ENCODE data around the gene CCDC88C. TPM values are rescaled to one million over a fixed set of nuclear protein-coding genes. Genes with fewer than 3 reads are reported as not detected.
A peak's percentile ranks its signal among the peaks of the same experiment; 100 is the strongest.

CCDC88C gene
- total RNA-seq, 2 donors from 2014 or later: 103 to 111 TPM

GRCh38 chr14:91261986-91262549, 155.6 kb downstream of the CCDC88C start:
- Mint-ChIP-seq H3K4me1 (ENCODE audit: low read depth) (peaks cover 77% of the 10 kb centered on the region), H3K4me3 (no peak overlapping the region), H3K27ac (no peak overlapping the region), H3K27me3 (ENCODE audit: low read depth) (no peaks in the 10 kb centered on the region), H3K9me3 (no peaks in the 10 kb centered on the region), H3K36me3 (ENCODE audit: insufficient read depth in 2 of 2) (no peaks in the 10 kb centered on the region)
- no peak for DNase-seq
- ATAC-seq (replicated peaks in 1 of 2): no peak

GRCh38 chr14:91261115-91261514, 156.5 kb downstream of the CCDC88C start:
- peak; percentile 46 to 65 for DNase-seq
- H3K9me3 Mint-ChIP-seq: no peaks in the 10 kb centered on the region
- peak; percentile 70 to 81 for ATAC-seq (replicated peaks in 1 of 2)
- H3K27ac Mint-ChIP-seq: peak overlapping the region; percentile 29
- no peak overlapping the region for H3K4me3 Mint-ChIP-seq
- H3K36me3 Mint-ChIP-seq (ENCODE audit: insufficient read depth in 2 of 2): no peaks in the 10 kb centered on the region
- H3K27me3 Mint-ChIP-seq (ENCODE audit: low read depth): no peaks in the 10 kb centered on the region
- peaks cover 86% of the 10 kb centered on the region for H3K4me1 Mint-ChIP-seq (ENCODE audit: low read depth)

GRCh38 chr14:91258876-91259275, 158.7 kb downstream of the CCDC88C start:
- no peak overlapping the region for H3K4me3 Mint-ChIP-seq
- H3K27me3 Mint-ChIP-seq (ENCODE audit: low read depth): no peaks in the 10 kb centered on the region
- no peaks in the 10 kb centered on the region for H3K9me3 Mint-ChIP-seq
- peak overlapping the region; percentile 18 for H3K27ac Mint-ChIP-seq
- peaks cover 86% of the 10 kb centered on the region for H3K4me1 Mint-ChIP-seq (ENCODE audit: low read depth)
- H3K36me3 Mint-ChIP-seq (ENCODE audit: insufficient read depth in 2 of 2): no peaks in the 10 kb centered on the region
- no peak for DNase-seq
- no peak for ATAC-seq (replicated peaks in 1 of 2)

GRCh38 chr14:91258011-91258618, 159.5 kb downstream of the CCDC88C start:
- peaks cover 80% of the 10 kb centered on the region for H3K4me1 Mint-ChIP-seq (ENCODE audit: low read depth)
- peak overlapping the region in 1 of 2 donors; percentile 34 for H3K4me3 Mint-ChIP-seq
- H3K27ac Mint-ChIP-seq: peak overlapping the region; percentile 70
- no peaks in the 10 kb centered on the region for H3K36me3 Mint-ChIP-seq (ENCODE audit: insufficient read depth in 2 of 2)
- DNase-seq (no peak), ATAC-seq (replicated peaks in 1 of 2) (peak in 1 of 2 donors; percentile 16)
- H3K27me3 Mint-ChIP-seq (ENCODE audit: low read depth): no peaks in the 10 kb centered on the region
- H3K9me3 Mint-ChIP-seq: no peaks in the 10 kb centered on the region

DNA sequence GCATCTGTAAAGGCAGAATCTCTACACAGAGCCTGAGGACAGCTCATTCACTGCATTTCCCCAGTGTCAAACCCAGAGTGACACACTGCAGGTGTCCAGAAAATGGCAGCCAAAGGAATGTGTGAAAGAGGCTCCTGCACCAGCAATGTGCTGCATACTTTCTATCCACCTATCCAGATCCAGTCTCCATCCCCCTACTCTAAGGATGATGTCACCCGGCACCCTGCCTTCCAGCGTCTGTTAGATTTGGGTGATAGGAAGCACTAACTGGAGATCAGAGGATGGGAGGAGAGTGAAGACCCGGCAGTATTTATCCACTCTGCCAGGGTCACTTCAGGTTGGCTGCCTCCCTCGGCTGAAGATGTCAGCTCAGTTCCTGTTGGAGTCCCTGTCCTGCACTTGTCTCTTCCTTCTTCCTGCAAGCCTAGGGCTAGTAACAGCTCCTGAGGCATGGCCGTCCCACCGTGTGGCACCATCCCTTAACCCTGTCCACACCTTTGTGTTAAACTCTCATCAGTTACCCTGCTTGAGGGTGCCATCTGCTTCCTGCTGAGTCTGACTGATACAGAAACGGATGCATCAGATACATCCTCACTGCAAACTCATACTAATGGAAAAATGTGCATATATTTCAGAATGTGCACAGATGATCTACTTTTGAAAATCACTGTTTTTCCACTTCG, 160.2 kb downstream of the CCDC88C start:
- Mint-ChIP-seq H3K27me3 (ENCODE audit: low read depth) (no peaks in the 10 kb centered on the region), H3K4me1 (ENCODE audit: low read depth) (peaks cover 80% of the 10 kb centered on the region), H3K27ac (peak overlapping the region; percentile 70), H3K9me3 (no peaks in the 10 kb centered on the region), H3K4me3 (peak overlapping the region; percentile 31 to 34), H3K36me3 (ENCODE audit: insufficient read depth in 2 of 2) (no peaks in the 10 kb centered on the region)
- ATAC-seq (replicated peaks in 1 of 2) (peak; percentile 22 to 41), DNase-seq (no peak)

GRCh38 chr14:91256661-91257060, 161.0 kb downstream of the CCDC88C start:
- peaks cover 3 to 4% of the 10 kb centered on the region in 2 donors for H3K36me3 Mint-ChIP-seq (ENCODE audit: insufficient read depth in 2 of 2)
- no peak overlapping the region for H3K4me3 Mint-ChIP-seq
- ATAC-seq (replicated peaks in 1 of 2) (no peak), DNase-seq (no peak)
- H3K4me1 Mint-ChIP-seq (ENCODE audit: low read depth): peaks cover 80% of the 10 kb centered on the region
- peak overlapping the region; percentile 47 for H3K27ac Mint-ChIP-seq
- H3K27me3 Mint-ChIP-seq (ENCODE audit: low read depth): no peaks in the 10 kb centered on the region
- no peaks in the 10 kb centered on the region for H3K9me3 Mint-ChIP-seq

- Mint-ChIP-seq H3K27me3 (ENCODE audit: low read depth) (no peaks in the 10 kb centered on the region), H3K27ac (no peak overlapping the region), H3K36me3 (ENCODE audit: insufficient read depth in 2 of 2) (peaks cover 3 to 5% of the 10 kb centered on the region in 2 donors), H3K4me3 (peak overlapping the region; percentile 59 to 75), H3K9me3 (no peaks in the 10 kb centered on the region), H3K4me1 (ENCODE audit: low read depth) (peaks cover 81% of the 10 kb centered on the region)
- DNase-seq: no peak
- ATAC-seq (replicated peaks in 1 of 2): no peak
Observed at GRCh38 chr14:91255026-91255695, 162.5 kb downstream of the CCDC88C start.

DNA sequence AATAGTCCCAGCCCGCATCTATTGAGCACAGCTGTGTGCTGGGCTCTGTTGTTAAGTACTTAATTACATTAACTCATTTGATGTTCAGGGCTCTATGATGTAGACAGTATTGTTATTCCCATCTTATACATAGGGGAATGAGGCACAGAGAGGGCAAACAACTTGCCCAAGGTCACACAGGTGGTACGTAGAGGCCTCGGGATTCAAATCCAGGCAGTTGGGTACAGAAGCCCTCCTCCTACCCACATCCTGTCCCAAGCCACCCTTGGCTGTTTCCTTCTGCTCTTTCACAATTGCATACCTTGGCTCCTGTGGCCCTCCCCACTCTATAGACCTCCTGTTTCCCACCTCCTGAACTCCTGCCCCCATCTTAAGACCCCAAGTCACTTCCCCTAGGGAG, 163.2 kb downstream of the CCDC88C start:
- Mint-ChIP-seq H3K4me3 (peak overlapping the region; percentile 59 to 75), H3K27me3 (ENCODE audit: low read depth) (no peaks in the 10 kb centered on the region), H3K27ac (peak overlapping the region; percentile 70), H3K36me3 (ENCODE audit: insufficient read depth in 2 of 2) (peaks cover 3 to 5% of the 10 kb centered on the region in 2 donors), H3K9me3 (no peaks in the 10 kb centered on the region), H3K4me1 (ENCODE audit: low read depth) (peaks cover 81% of the 10 kb centered on the region)
- DNase-seq: peak in 1 of 2 donors; percentile 27
- ATAC-seq (replicated peaks in 1 of 2): peak in 1 of 2 donors; percentile 18

GRCh38 chr14:91253795-91254323, 163.8 kb downstream of the CCDC88C start:
- no peaks in the 10 kb centered on the region for H3K27me3 Mint-ChIP-seq (ENCODE audit: low read depth)
- no peaks in the 10 kb centered on the region for H3K9me3 Mint-ChIP-seq
- peaks cover 3 to 5% of the 10 kb centered on the region in 2 donors for H3K36me3 Mint-ChIP-seq (ENCODE audit: insufficient read depth in 2 of 2)
- peak in 1 of 2 donors; percentile 29 for DNase-seq
- H3K4me1 Mint-ChIP-seq (ENCODE audit: low read depth): peaks cover 84% of the 10 kb centered on the region
- ATAC-seq (replicated peaks in 1 of 2): peak in 1 of 2 donors; percentile 1
- H3K27ac Mint-ChIP-seq: peak overlapping the region; percentile 70
- peak overlapping the region; percentile 59 to 75 for H3K4me3 Mint-ChIP-seq

- Mint-ChIP-seq H3K27ac (peak overlapping the region; percentile 51), H3K27me3 (ENCODE audit: low read depth) (no peaks in the 10 kb centered on the region)
- ATAC-seq (replicated peaks in 1 of 2): peak; percentile 47 to 49
Observed at GRCh38 chr14:91252871-91253794, 164.5 kb downstream of the CCDC88C start.

DNA sequence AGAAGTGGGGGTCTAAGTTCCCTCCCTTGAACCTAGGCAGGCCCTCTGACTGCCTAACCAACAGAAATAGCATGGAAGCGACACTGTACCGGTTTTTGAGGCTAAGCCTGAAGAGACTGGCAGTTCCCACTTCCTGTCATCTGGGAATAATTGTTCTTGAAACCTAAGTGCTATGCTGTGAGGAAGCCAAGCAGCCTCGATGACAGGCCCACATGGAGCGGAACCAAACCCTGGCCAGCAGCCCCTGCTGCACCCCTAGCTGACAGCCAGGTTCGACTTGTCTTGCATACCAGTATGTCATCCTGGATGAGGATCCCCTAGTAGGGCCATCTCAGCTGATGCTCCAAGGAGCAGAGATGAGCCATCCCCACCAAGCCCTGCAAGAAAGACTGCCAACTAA, 166.7 kb downstream of the CCDC88C start:
- H3K9me3 Mint-ChIP-seq: peaks cover 4 to 5% of the 10 kb centered on the region in 2 donors
- no peak for ATAC-seq (replicated peaks in 1 of 2)
- H3K36me3 Mint-ChIP-seq (ENCODE audit: insufficient read depth in 2 of 2): peaks cover 11 to 13% of the 10 kb centered on the region in 2 donors
- H3K27ac Mint-ChIP-seq: peak overlapping the region; percentile 88
- peak overlapping the region; percentile 67 to 78 for H3K4me3 Mint-ChIP-seq
- H3K27me3 Mint-ChIP-seq (ENCODE audit: low read depth): no peaks in the 10 kb centered on the region
- H3K4me1 Mint-ChIP-seq (ENCODE audit: low read depth): peaks cover 85% of the 10 kb centered on the region
- DNase-seq: no peak

More at GRCh38 chr14:91252871-91253794, 164.5 kb downstream of the CCDC88C start:
- peaks cover 3 to 5% of the 10 kb centered on the region in 2 donors for H3K36me3 Mint-ChIP-seq (ENCODE audit: insufficient read depth in 2 of 2)
- H3K4me3 Mint-ChIP-seq: peak overlapping the region; percentile 57 to 75
- DNase-seq: peak; percentile 53 to 73
- H3K9me3 Mint-ChIP-seq: no peaks in the 10 kb centered on the region
- peaks cover 84% of the 10 kb centered on the region for H3K4me1 Mint-ChIP-seq (ENCODE audit: low read depth)

Measured in activated T-cell treated with anti-CD3 and anti-CD28 coated beads, Interleukin-2, amount 50 U/mL, for 72 hours (primary cell).